ENCODE measurements around the gene OR2Y1. TPM values are rescaled to one million over a fixed set of nuclear protein-coding genes. Genes with fewer than 3 reads are reported as not detected.

OR2Y1 gene
- total RNA-seq, 1 donor from 2014 or later, result not detected

DNA sequence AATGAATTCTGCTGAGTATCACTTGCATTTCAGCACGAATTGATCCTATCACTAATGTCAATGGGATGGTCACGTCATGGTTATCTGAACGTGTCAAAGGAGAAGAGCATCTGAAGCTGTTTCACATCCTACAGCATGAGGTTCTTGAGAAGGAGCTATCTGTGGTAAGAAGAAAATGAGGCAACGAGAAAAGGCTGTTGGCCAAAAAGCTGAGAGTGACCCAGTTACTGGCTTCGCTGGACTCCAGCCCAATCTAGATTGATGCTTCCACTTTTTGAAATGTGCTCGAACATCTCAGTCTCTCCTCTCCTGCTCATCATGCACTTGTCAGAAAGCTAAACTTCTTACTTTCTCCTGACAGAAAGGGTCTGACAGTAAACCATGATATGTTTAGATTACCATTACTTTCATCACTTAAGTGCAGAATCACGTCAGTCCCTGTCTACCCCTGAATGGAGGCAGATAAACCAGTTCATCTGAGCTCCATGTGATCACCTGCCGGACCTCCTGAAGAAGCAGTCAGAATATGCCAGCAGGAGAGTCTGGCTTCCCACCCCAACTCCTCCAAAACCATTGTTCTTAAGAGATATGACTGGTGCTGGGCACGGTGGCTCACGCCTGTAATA, 40.2 kb upstream of the OR2Y1 start:
- Histone ChIP-seq H3K4me1 (peaks cover 11% of the 10 kb centered on the region), H3K36me3 (no peaks in the 10 kb centered on the region), H3K27ac (no peak overlapping the region), H3K27me3 (ENCODE audit: low read depth) (no peaks in the 10 kb centered on the region), H3K9me3 (no peaks in the 10 kb centered on the region), H3K4me3 (no peak overlapping the region)
- no peak for DNase-seq
- TF ChIP-seq, protein P1, sequence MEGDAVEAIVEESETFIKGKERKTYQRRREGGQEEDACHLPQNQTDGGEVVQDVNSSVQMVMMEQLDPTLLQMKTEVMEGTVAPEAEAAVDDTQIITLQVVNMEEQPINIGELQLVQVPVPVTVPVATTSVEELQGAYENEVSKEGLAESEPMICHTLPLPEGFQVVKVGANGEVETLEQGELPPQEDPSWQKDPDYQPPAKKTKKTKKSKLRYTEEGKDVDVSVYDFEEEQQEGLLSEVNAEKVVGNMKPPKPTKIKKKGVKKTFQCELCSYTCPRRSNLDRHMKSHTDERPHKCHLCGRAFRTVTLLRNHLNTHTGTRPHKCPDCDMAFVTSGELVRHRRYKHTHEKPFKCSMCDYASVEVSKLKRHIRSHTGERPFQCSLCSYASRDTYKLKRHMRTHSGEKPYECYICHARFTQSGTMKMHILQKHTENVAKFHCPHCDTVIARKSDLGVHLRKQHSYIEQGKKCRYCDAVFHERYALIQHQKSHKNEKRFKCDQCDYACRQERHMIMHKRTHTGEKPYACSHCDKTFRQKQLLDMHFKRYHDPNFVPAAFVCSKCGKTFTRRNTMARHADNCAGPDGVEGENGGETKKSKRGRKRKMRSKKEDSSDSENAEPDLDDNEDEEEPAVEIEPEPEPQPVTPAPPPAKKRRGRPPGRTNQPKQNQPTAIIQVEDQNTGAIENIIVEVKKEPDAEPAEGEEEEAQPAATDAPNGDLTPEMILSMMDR (IDR thresholded peaks at IDR 0.05), result no peak
- no peak for ATAC-seq
- intact Hi-C loops (cut with DNase I), result no loop called here

DNA sequence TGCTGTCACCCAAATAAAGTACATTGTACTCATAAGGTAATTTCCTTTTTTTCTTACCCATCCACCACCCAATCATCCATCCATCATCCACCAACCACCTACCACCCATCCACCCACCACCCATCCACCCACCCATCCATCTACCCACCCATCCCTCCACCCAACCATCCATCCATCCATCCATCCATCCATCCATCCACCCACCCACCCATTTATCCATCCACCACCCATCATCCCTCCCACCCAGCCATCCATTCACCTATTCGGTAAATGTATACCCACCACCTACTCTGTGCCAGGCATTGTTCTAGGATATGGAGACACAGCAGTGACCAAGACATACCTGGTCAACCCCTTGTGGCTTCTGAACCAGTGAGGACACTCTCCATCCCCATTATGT, 37.6 kb upstream of the OR2Y1 start:
- intact Hi-C loops (cut with DNase I), result no loop called here
- Histone ChIP-seq H3K27me3 (ENCODE audit: low read depth) (no peaks in the 10 kb centered on the region), H3K27ac (no peak overlapping the region), H3K9me3 (no peaks in the 10 kb centered on the region), H3K4me3 (no peak overlapping the region), H3K36me3 (no peaks in the 10 kb centered on the region), H3K4me1 (no peaks in the 10 kb centered on the region)
- TF ChIP-seq, protein P1 (IDR thresholded peaks at IDR 0.05), result no peak
- no peak for DNase-seq
- ATAC-seq, result no peak

DNA sequence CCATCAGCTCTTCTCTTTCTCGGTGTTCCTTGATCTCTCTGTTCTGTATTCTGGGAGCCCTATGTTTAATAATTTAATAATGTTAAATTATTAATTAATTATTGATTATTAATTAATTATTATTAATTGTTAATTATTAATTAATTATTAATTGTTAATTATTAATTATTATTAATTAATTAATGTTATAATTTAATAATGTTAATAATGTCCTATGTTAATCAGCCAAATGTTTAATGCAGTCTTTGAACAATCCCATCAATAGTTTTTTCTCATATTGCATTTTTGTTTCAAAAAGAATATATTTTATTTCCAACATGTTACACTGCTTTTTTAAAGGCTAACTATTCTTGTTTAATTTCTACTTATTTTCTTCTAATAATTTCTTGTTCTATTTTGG, 36.5 kb upstream of the OR2Y1 start:
- Histone ChIP-seq H3K27me3 (ENCODE audit: low read depth) (no peaks in the 10 kb centered on the region), H3K4me3 (no peak overlapping the region), H3K4me1 (no peaks in the 10 kb centered on the region), H3K36me3 (no peaks in the 10 kb centered on the region), H3K9me3 (no peaks in the 10 kb centered on the region), H3K27ac (no peak overlapping the region)
- intact Hi-C loops (cut with DNase I), result no loop called here
- TF ChIP-seq, protein P1 (IDR thresholded peaks at IDR 0.05), result no peak
- no peak for ATAC-seq
- DNase-seq, result no peak

DNA sequence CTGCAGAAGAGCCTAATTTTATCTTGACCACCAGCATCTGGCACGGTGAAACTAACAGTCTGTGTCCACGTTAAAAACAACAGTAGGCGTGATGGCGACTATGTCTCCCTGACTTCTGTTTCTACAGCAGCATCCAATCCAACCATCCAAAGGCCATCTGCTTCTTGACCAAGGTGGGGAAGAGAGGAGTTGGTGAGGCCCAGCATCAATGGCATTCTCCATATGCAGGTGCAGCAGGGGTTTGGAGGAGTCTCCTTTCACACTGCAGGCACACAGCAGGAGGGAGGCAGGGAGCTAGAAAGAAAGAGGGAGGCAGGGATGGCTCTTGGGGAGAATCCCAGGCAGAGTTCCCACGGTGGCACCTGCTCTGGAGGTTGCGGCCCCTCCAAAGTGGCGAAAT, 35.8 kb upstream of the OR2Y1 start:
- no peaks in the 10 kb centered on the region for H3K9me3 ChIP-seq
- no peak overlapping the region for H3K4me3 ChIP-seq
- intact Hi-C loops (cut with DNase I), result no loop called here
- DNase-seq (no peak), ATAC-seq (no peak)
- no peak overlapping the region for H3K27ac ChIP-seq
- H3K36me3 ChIP-seq, result no peaks in the 10 kb centered on the region
- TF ChIP-seq, protein P1 (IDR thresholded peaks at IDR 0.05), result no peak
- no peaks in the 10 kb centered on the region for H3K4me1 ChIP-seq
- no peaks in the 10 kb centered on the region for H3K27me3 ChIP-seq (ENCODE audit: low read depth)

DNA sequence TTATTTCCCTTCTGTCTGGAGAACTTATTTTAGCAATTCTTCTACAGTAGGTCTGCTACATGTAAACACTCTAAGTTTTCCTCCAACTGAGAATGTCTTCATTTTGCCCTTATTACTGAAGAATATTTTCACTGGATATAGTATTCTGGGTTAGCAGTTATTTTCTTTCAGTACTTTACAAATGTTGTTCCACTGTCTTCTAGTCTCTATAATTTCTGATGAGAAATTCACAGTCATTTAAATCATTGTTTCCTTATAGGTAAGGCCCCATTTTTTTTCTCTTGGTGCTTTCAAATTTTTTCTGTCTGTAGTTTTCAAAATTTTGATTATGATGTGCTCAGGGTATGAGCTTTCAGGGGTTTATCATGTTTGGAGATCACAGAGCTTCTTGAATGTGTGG, 32.0 kb upstream of the OR2Y1 start:
- Histone ChIP-seq H3K4me1 (no peaks in the 10 kb centered on the region), H3K4me3 (no peak overlapping the region), H3K36me3 (no peaks in the 10 kb centered on the region), H3K9me3 (no peaks in the 10 kb centered on the region), H3K27me3 (ENCODE audit: low read depth) (no peaks in the 10 kb centered on the region), H3K27ac (no peak overlapping the region)
- TF ChIP-seq, protein P1 (IDR thresholded peaks at IDR 0.05), result no peak
- intact Hi-C loops (cut with DNase I), result no loop called here
- ATAC-seq, result no peak
- DNase-seq, result no peak
